ENCODE measurements around the gene KISS1. TPM values are rescaled to one million over a fixed set of nuclear protein-coding genes. Genes with fewer than 3 reads are reported as not detected.
A peak's percentile ranks its signal among the peaks of the same experiment; 100 is the strongest.

The KISS1 gene
- total and polyA plus RNA-seq, 2 experiments from 2014 or later: 2.0 to 12.9 TPM

GRCh38 chr1:204192046-204192445, 4.2 kb downstream of the KISS1 start:
- no peak for TF ChIP-seq EZH2phosphoT487 (IDR thresholded peaks at IDR 0.05; ENCODE audit: low read depth, severe bottlenecking, unreplicated experiment)
- no peak for TF ChIP-seq EZH2 (IDR thresholded peaks at IDR 0.05; ENCODE audit: borderline replicate concordance)
- TF ChIP-seq CTCF (IDR thresholded peaks at IDR 0.05; ENCODE audit: poor library complexity): no peak
- Histone ChIP-seq H3K9me2 (replicated peaks; ENCODE audit: insufficient read depth) (no peaks in the 10 kb centered on the region), H3K27me3 (peaks cover 9% of the 10 kb centered on the region), H2AFZ (no peak overlapping the region), H3K79me2 (no peaks in the 10 kb centered on the region), H3K4me3 (no peak overlapping the region), H3K9me3 (ENCODE audit: low read depth) (no peaks in the 10 kb centered on the region), H3K4me1 (ENCODE audit: insufficient read depth) (peaks cover 14% of the 10 kb centered on the region), H3K4me2 (no peak overlapping the region), H3K36me3 (replicated peaks; ENCODE audit: insufficient read depth, low read depth) (no peaks in the 10 kb centered on the region), H4K20me1 (ENCODE audit: insufficient read depth, poor library complexity, severe bottlenecking) (no peaks in the 10 kb centered on the region), H3K27ac (no peak overlapping the region)
- DNase-seq (ENCODE audit: low spot score): no peak
- WGBS (ENCODE audit: low lambda C conversion rate, missing lambda C conversion rate): 95% methylated on average over 2 of the region's 2 CpGs

- Histone ChIP-seq H3K27ac (peak overlapping the region; percentile 91), H3K27me3 (peaks cover 13% of the 10 kb centered on the region), H3K9me3 (ENCODE audit: low read depth) (no peaks in the 10 kb centered on the region), H3K36me3 (replicated peaks; ENCODE audit: insufficient read depth, low read depth) (no peaks in the 10 kb centered on the region), H3K4me2 (no peak overlapping the region), H2AFZ (no peak overlapping the region), H3K4me3 (no peak overlapping the region), H4K20me1 (ENCODE audit: insufficient read depth, poor library complexity, severe bottlenecking) (no peaks in the 10 kb centered on the region), H3K79me2 (no peaks in the 10 kb centered on the region), H3K4me1 (ENCODE audit: insufficient read depth) (peaks cover 14% of the 10 kb centered on the region), H3K9me2 (replicated peaks; ENCODE audit: insufficient read depth) (no peaks in the 10 kb centered on the region)
- no peak for DNase-seq (ENCODE audit: low spot score)
- WGBS (ENCODE audit: low lambda C conversion rate, missing lambda C conversion rate): 93% methylated on average over 7 of the region's 7 CpGs
- TF ChIP-seq EZH2 (IDR thresholded peaks at IDR 0.05; ENCODE audit: borderline replicate concordance): no peak
- no peak for TF ChIP-seq CTCF (IDR thresholded peaks at IDR 0.05; ENCODE audit: poor library complexity)
- no peak for TF ChIP-seq EZH2phosphoT487 (IDR thresholded peaks at IDR 0.05; ENCODE audit: low read depth, severe bottlenecking, unreplicated experiment)
Measured at GRCh38 chr1:204191456-204191855, 4.8 kb downstream of the KISS1 start.

GRCh38 chr1:204190212-204191211, 5.8 kb downstream of the KISS1 start:
- H3K4me2 ChIP-seq: peak overlapping the region; percentile 84
- no peaks in the 10 kb centered on the region for H3K79me2 ChIP-seq
- 17% methylated on average over 32 of the region's 44 CpGs for WGBS (ENCODE audit: low lambda C conversion rate, missing lambda C conversion rate)
- H3K9me2 ChIP-seq (replicated peaks; ENCODE audit: insufficient read depth): no peaks in the 10 kb centered on the region
- peak overlapping the region; percentile 57 for H2AFZ ChIP-seq
- H3K36me3 ChIP-seq (replicated peaks; ENCODE audit: insufficient read depth, low read depth): no peaks in the 10 kb centered on the region
- peaks cover 14% of the 10 kb centered on the region for H3K4me1 ChIP-seq (ENCODE audit: insufficient read depth)
- TF ChIP-seq EZH2 (IDR thresholded peaks at IDR 0.05; ENCODE audit: borderline replicate concordance): no peak
- no peak for TF ChIP-seq CTCF (IDR thresholded peaks at IDR 0.05; ENCODE audit: poor library complexity)
- no peak for TF ChIP-seq EZH2phosphoT487 (IDR thresholded peaks at IDR 0.05; ENCODE audit: low read depth, severe bottlenecking, unreplicated experiment)
- H4K20me1 ChIP-seq (ENCODE audit: insufficient read depth, poor library complexity, severe bottlenecking): no peaks in the 10 kb centered on the region
- H3K27ac ChIP-seq: peak overlapping the region; percentile 91
- DNase-seq (ENCODE audit: low spot score): peak; percentile 88
- H3K27me3 ChIP-seq: peaks cover 13% of the 10 kb centered on the region
- H3K9me3 ChIP-seq (ENCODE audit: low read depth): no peaks in the 10 kb centered on the region
- H3K4me3 ChIP-seq: no peak overlapping the region

Data from hepatocyte (in vitro differentiated cells).